DND-41 (cell line): ENCODE measurements around the gene ARHGAP28.

Source experiments
- ATAC-seq: fragments of 200-7000 bp; cut with Tn5 transposase; 3 replicates; pipeline ENCODE4 v1.9.1; 2021; ENCODE audit warnings: low read depth; ENCODE audit not compliant: insufficient read depth
- DNase-seq: peaks from one replicate; pipeline ENCODE4 v3.0.0-alpha.2; 2020
- H2AFZ ChIP-seq: 2 replicates; pipeline ENCODE4 v1.6.0; 2012; ENCODE audit warnings: low read depth, low read length
- H3K27ac ChIP-seq: 2 replicates; pipeline ENCODE4 v1.5.1; 2012; ENCODE audit warnings: low read length, inconsistent platforms
- H3K27me3 ChIP-seq: fragments of 200-600 bp; sonication (generic); 2 replicates; pipeline ENCODE4 v1.6.0; 2012; ENCODE audit warnings: low read length, mild to moderate bottlenecking, inconsistent platforms; ENCODE audit not compliant: insufficient read depth, poor library complexity
- H3K36me3 ChIP-seq: 2 replicates; pipeline ENCODE4 v1.5.1; 2012; ENCODE audit warnings: low read length, inconsistent platforms; ENCODE audit not compliant: insufficient read depth
- H3K4me1 ChIP-seq: 2 replicates; pipeline ENCODE4 v1.5.1; 2012; ENCODE audit warnings: mild to moderate bottlenecking, low read length; ENCODE audit not compliant: insufficient read depth
- H3K4me2 ChIP-seq: 2 replicates; pipeline ENCODE4 v1.6.0; 2012; ENCODE audit warnings: mild to moderate bottlenecking, moderate library complexity, low read length, inconsistent platforms; ENCODE audit not compliant: insufficient read depth
- H3K4me3 ChIP-seq, 2 experiments: fragments of 200-600 bp in 1 of 2; shearing (Covaris generic) in 1 of 2; 2 replicates each; pipeline ENCODE4 v1.5.1; 2012 to 2016; ENCODE audit warnings: inconsistent platforms in 2 of 2, low read length in 2 of 2, mild to moderate bottlenecking in 2 of 2, low read depth in 1 of 2, moderate library complexity in 1 of 2
- H3K79me2 ChIP-seq: 2 replicates; pipeline ENCODE4 v1.6.0; 2012; ENCODE audit warnings: low read length, inconsistent platforms; ENCODE audit not compliant: insufficient read depth
- H3K9ac ChIP-seq: 2 replicates; pipeline ENCODE4 v1.6.0; 2012; ENCODE audit warnings: low read depth, mild to moderate bottlenecking, inconsistent platforms, low read length, moderate library complexity
- H3K9me3 ChIP-seq: 2 replicates; pipeline ENCODE4 v1.5.1; 2012; ENCODE audit warnings: low read length, moderate library complexity, mild to moderate bottlenecking, inconsistent platforms; ENCODE audit not compliant: insufficient read depth, severe bottlenecking
- H4K20me1 ChIP-seq: 2 replicates; pipeline ENCODE4 v1.6.0; 2012; ENCODE audit warnings: low read length; ENCODE audit not compliant: insufficient read depth
- EZH2 ChIP-seq: IDR thresholded peaks from 3 replicates; pipeline ENCODE4 v1.6.1; 2012; ENCODE audit warnings: borderline replicate concordance, low read depth, mild to moderate bottlenecking, moderate library complexity, low read length, inconsistent platforms; ENCODE audit not compliant: severe bottlenecking
- TF ChIP-seq, protein P1 (sequence below): IDR thresholded peaks from 2 replicates; pipeline ENCODE4 v1.5.1; 2012; ENCODE audit warnings: borderline replicate concordance, low read length, moderate library complexity, mild to moderate bottlenecking; ENCODE audit not compliant: poor library complexity, severe bottlenecking; ENCODE audit errors: extremely low read depth

Gene ARHGAP28

DNA sequence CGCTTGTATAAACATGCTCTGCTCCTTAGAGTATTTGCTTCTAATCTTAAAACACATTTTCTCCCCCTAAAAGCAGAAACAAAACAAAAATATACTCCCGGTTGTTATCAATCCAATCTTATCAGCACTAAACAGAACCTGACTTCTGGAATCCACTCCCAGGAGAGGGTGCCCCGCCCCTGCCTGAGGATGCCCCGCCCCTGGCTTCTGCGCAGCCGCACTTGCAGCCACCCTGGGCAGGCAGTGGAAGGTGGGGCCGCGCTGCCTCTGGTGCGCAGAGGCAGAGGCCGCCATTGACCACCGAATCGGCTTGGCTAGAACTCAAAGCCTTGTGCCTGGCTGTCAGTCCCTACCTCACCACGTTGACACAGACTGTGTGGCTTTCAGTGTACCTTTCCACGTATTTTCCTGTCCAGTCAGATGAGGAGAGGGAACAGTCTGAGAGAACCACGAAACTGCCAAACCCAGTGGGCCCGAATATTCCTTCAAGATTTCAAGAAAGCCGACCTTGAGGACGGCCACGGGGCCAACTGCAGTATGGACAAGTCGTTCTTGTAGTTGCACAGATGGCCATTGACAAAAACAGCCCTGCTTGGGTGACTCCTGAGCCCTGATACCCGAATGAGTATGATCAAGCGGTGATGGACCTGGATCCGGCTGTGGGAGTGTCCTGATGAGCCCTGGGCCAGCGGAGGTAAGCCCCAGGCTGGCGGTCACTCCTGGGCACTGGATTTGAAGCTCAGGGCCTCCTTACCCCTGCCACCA is 46.2 kb upstream of the ARHGAP28 start:
- Histone ChIP-seq H3K27me3 (no peaks in the 10 kb centered on the region), H3K36me3 (no peaks in the 10 kb centered on the region), H2AFZ (no peak overlapping the region), H3K9me3 (no peaks in the 10 kb centered on the region), H3K4me3 (no peak overlapping the region), H4K20me1 (no peaks in the 10 kb centered on the region), H3K27ac (no peak overlapping the region), H3K79me2 (no peaks in the 10 kb centered on the region), H3K4me1 (no peaks in the 10 kb centered on the region), H3K4me2 (no peak overlapping the region), H3K9ac (no peak overlapping the region)
- TF ChIP-seq, protein P1, sequence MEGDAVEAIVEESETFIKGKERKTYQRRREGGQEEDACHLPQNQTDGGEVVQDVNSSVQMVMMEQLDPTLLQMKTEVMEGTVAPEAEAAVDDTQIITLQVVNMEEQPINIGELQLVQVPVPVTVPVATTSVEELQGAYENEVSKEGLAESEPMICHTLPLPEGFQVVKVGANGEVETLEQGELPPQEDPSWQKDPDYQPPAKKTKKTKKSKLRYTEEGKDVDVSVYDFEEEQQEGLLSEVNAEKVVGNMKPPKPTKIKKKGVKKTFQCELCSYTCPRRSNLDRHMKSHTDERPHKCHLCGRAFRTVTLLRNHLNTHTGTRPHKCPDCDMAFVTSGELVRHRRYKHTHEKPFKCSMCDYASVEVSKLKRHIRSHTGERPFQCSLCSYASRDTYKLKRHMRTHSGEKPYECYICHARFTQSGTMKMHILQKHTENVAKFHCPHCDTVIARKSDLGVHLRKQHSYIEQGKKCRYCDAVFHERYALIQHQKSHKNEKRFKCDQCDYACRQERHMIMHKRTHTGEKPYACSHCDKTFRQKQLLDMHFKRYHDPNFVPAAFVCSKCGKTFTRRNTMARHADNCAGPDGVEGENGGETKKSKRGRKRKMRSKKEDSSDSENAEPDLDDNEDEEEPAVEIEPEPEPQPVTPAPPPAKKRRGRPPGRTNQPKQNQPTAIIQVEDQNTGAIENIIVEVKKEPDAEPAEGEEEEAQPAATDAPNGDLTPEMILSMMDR: no peak
- no peak for TF ChIP-seq EZH2
- DNase-seq (no peak), ATAC-seq (no peak)

- H3K27ac ChIP-seq: no peak overlapping the region
- no peak overlapping the region for H2AFZ ChIP-seq
- no peaks in the 10 kb centered on the region for H3K27me3 ChIP-seq
- no peaks in the 10 kb centered on the region for H4K20me1 ChIP-seq
- no peak overlapping the region for H3K9ac ChIP-seq
- TF ChIP-seq, protein P1: no peak
- no peak for TF ChIP-seq EZH2
- no peak for DNase-seq
- no peak overlapping the region for H3K4me2 ChIP-seq
- H3K4me1 ChIP-seq: no peaks in the 10 kb centered on the region
- H3K36me3 ChIP-seq: no peaks in the 10 kb centered on the region
- no peak for ATAC-seq
- no peak overlapping the region for H3K4me3 ChIP-seq
- no peaks in the 10 kb centered on the region for H3K9me3 ChIP-seq
- no peaks in the 10 kb centered on the region for H3K79me2 ChIP-seq
Measured at GRCh38 chr18:6687676-6688075, 41.8 kb upstream of the ARHGAP28 start.

GRCh38 chr18:6708890-6709289 is 20.6 kb upstream of the ARHGAP28 start:
- no peaks in the 10 kb centered on the region for H3K27me3 ChIP-seq
- TF ChIP-seq, protein P1: no peak
- no peak for TF ChIP-seq EZH2
- no peaks in the 10 kb centered on the region for H3K4me1 ChIP-seq
- H4K20me1 ChIP-seq: no peaks in the 10 kb centered on the region
- H3K27ac ChIP-seq: no peak overlapping the region
- ATAC-seq (no peak), DNase-seq (no peak)
- no peaks in the 10 kb centered on the region for H3K9me3 ChIP-seq
- no peak overlapping the region for H3K9ac ChIP-seq
- no peak overlapping the region for H2AFZ ChIP-seq
- H3K36me3 ChIP-seq: no peaks in the 10 kb centered on the region
- no peaks in the 10 kb centered on the region for H3K79me2 ChIP-seq
- H3K4me2 ChIP-seq: no peak overlapping the region
- no peak overlapping the region for H3K4me3 ChIP-seq
